HCT116 (cell line): ENCODE measurements around the gene RASL11A. TPM values are rescaled to one million over a fixed set of nuclear protein-coding genes. Genes with fewer than 3 reads are reported as not detected.

Experiments
- ATAC-seq: fragments of 200-7000 bp; cut with Tn5 transposase; 2 replicates; pipeline ENCODE4 v1.9.1; 2020; ENCODE audit warnings: mild to moderate bottlenecking, moderate library complexity
- BruUV-seq: library from RNA; stranded (reverse); fragments of 400-500 nt; replicated peaks from 2 replicates; lab custom pipeline; 2021; lab: Mats Ljungman, UMichigan
- CTCF ChIA-PET: fragments of 300-600 bp; sonication (Branson Sonifier 250); formaldehyde crosslinking; loops from one replicate; lab custom pipeline; 2021; ENCODE audit warnings: antibody characterized with exemption; lab: Charles Lee
- POLR2A ChIA-PET: fragments of 300-600, 350-600 bp; sonication (Branson Sonifier 250); formaldehyde crosslinking; loops from one replicate; lab custom pipeline; 2021; ENCODE audit warnings: antibody characterized with exemption; lab: Charles Lee
- RAD21 ChIA-PET, 2 experiments: fragments of 300-600 bp; sonication (Branson Sonifier 250); formaldehyde crosslinking; loops; one replicate each; lab custom pipeline; 2023; ENCODE audit warnings: low total read pairs in 2 of 2; ENCODE audit not compliant: uncharacterized antibody in 2 of 2, unreplicated experiment in 2 of 2, low non-redundant PET in 1 of 2; lab: Charles Lee
- DNase-seq: peaks from one replicate; pipeline ENCODE4 v3.0.0-alpha.2; 2010; ENCODE audit warnings: low read depth, low spot score
- H2AFZ ChIP-seq: fragments of 200-600 bp; shearing (Covaris generic), sonication (generic); 2 replicates; pipeline ENCODE4 v1.6.1; 2017; ENCODE audit warnings: low read depth, mixed run types, mixed read lengths, antibody characterized with exemption, low read length; ENCODE audit not compliant: poor library complexity, severe bottlenecking
- H3K27ac ChIP-seq: 2 replicates; pipeline ENCODE4 v1.5.1; 2012; ENCODE audit warnings: low read depth, low read length
- H3K27me3 ChIP-seq: fragments of 200-600 bp; sonication (generic); 2 replicates; pipeline ENCODE4 v1.6.1; 2016; ENCODE audit warnings: mixed run types, low read length, mixed read lengths; ENCODE audit not compliant: insufficient read depth
- H3K36me3 ChIP-seq, 2 experiments: fragments of 200-500 bp in 1 of 2; fragments of 200-600 bp in 1 of 2; sonication (Bioruptor generic) in 1 of 2; sonication (generic) in 1 of 2; 2 replicates each; pipeline versions ENCODE4 v1.5.1 to v1.6.1; 2014 to 2016; ENCODE audit warnings: low read length in 2 of 2, inconsistent platforms in 1 of 2, mixed read lengths in 1 of 2, mixed run types in 1 of 2; ENCODE audit not compliant: insufficient read depth in 2 of 2, control insufficient read depth in 1 of 2
- H3K4me1 ChIP-seq, 2 experiments: fragments of 200-600 bp in 1 of 2; sonication (generic) in 1 of 2; 2 replicates each; pipeline versions ENCODE4 v1.5.1 to v1.6.1; 2012 to 2017; ENCODE audit warnings: low read length in 2 of 2, inconsistent platforms in 1 of 2, mild to moderate bottlenecking in 1 of 2, mixed read lengths in 1 of 2, mixed run types in 1 of 2, moderate library complexity in 1 of 2; ENCODE audit not compliant: insufficient read depth in 2 of 2, control insufficient read depth in 1 of 2
- H3K4me2 ChIP-seq: fragments of 200-600 bp; sonication (generic); 2 replicates; pipeline ENCODE4 v1.6.1; 2017; ENCODE audit warnings: mixed run types, low read length, mixed read lengths
- H3K4me3 ChIP-seq, 2 experiments: fragments of 200-600 bp in 1 of 2; sonication (generic) in 1 of 2; replicated peaks in 1 of 2; 2 replicates each; pipeline ENCODE4 v1.5.1; 2011 to 2016; ENCODE audit warnings: low read length in 2 of 2, control low read depth in 1 of 2, low read depth in 1 of 2, mild to moderate bottlenecking in 1 of 2, mixed read lengths in 1 of 2, mixed run types in 1 of 2
- H3K79me2 ChIP-seq: fragments of 200-600 bp; sonication (generic); 2 replicates; pipeline ENCODE4 v1.6.1; 2017; ENCODE audit warnings: mild to moderate bottlenecking, mixed run types, low read length, moderate library complexity, mixed read lengths; ENCODE audit not compliant: insufficient read depth
- H3K9ac ChIP-seq: fragments of 200-600 bp; sonication (generic); 2 replicates; pipeline ENCODE4 v1.6.1; 2016; ENCODE audit warnings: low read length, mixed read lengths
- H3K9me2 ChIP-seq: fragments of 200-600 bp; sonication (generic), shearing (Covaris generic); 2 replicates; pipeline ENCODE4 v1.6.1; 2017; ENCODE audit warnings: mixed run types, mild to moderate bottlenecking, moderate library complexity; ENCODE audit not compliant: insufficient read depth
- H3K9me3 ChIP-seq, 2 experiments: fragments of 200-500 bp in 1 of 2; fragments of 200-600 bp in 1 of 2; sonication (Bioruptor generic) in 1 of 2; sonication (generic) in 1 of 2; 2 replicates each; pipeline ENCODE4 v1.6.1; 2014 to 2017; ENCODE audit warnings: low read length in 2 of 2, mixed read lengths in 2 of 2, inconsistent platforms in 1 of 2, low read depth in 1 of 2, mild to moderate bottlenecking in 1 of 2, mixed run types in 1 of 2, moderate library complexity in 1 of 2; ENCODE audit not compliant: control insufficient read depth in 1 of 2, insufficient read depth in 1 of 2
- H4K20me1 ChIP-seq: fragments of 200-600 bp; sonication (generic), shearing (Covaris generic); 2 replicates; pipeline ENCODE4 v1.6.1; 2017; ENCODE audit warnings: mixed run types, mild to moderate bottlenecking, moderate library complexity; ENCODE audit not compliant: insufficient read depth
- CBX3 ChIP-seq: IDR thresholded peaks from 2 replicates; pipeline ENCODE4 v1.6.1; 2012; ENCODE audit warnings: low read depth
- ELF1 ChIP-seq: IDR thresholded peaks from 2 replicates; pipeline ENCODE4 v1.6.1; 2012; ENCODE audit warnings: low read depth, borderline replicate concordance
- FOSL1 ChIP-seq: IDR thresholded peaks from 2 replicates; pipeline ENCODE4 v1.6.1; 2012; ENCODE audit warnings: low read depth
- RAD21 ChIP-seq: IDR thresholded peaks from 2 replicates; pipeline ENCODE4 v1.6.1; 2012; ENCODE audit warnings: low read depth, mild to moderate bottlenecking
- SP1 ChIP-seq: IDR thresholded peaks from 2 replicates; pipeline ENCODE4 v1.6.1; 2012; ENCODE audit warnings: low read depth
- SRF ChIP-seq: IDR thresholded peaks from 2 replicates; pipeline ENCODE4 v1.6.1; 2012; ENCODE audit warnings: low read depth
- intact Hi-C: fragments of 100-400 bp; cut with micrococcal nuclease; formaldehyde crosslinking; loops from 2 replicates; pipeline ENCODE4 v1.10.0; 2022
- total RNA-seq: library from RNA; stranded (reverse); gene quantifications from one replicate; pipeline ENCODE4 v1.2.1, GENCODE V29; 2021; ENCODE audit not compliant: unreplicated experiment
- TF ChIP-seq, protein P1 (sequence below), 3 experiments: fragments of 200-600 bp in 1 of 3; sonication (generic) in 1 of 3; IDR thresholded peaks in 2 of 3; conservative IDR thresholded peaks in 1 of 3; 2 replicates each; pipeline ENCODE4 v1.5.1; 2012 to 2017; ENCODE audit warnings: low read depth in 2 of 3, low read length in 2 of 3, antibody characterized with exemption in 1 of 3, borderline replicate concordance in 1 of 3, control low read depth in 1 of 3, mild to moderate bottlenecking in 1 of 3, mixed read lengths in 1 of 3, mixed run types in 1 of 3, moderate library complexity in 1 of 3; ENCODE audit not compliant: insufficient read depth in 1 of 3

Gene RASL11A
- total RNA-seq, 1 experiment from 2014 or later, result 5.0 TPM

DNA sequence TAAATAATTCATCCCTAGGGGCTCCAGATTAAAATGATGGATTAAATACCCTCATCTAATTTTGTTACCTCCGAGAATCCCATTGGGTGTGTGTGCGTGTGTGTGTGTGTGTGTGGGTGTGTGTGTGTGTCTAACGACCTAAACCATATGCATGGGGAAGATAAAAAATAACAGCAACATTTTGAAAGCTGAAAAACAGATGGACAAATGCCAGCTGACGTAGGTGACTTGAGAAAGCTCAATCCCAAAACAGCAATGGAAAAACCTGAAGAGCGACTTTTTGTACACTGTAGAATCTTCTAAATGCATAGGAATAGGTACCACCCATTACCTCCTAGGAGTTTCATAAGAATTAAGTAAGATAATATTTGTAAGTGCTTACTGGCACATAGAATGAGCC is 27.9 kb upstream of the RASL11A start:
- DNase-seq, result no peak
- H3K4me3 ChIP-seq, result no peak overlapping the region
- BruUV-seq, result no TSS peak
- ChIA-PET CTCF (no interaction called here), RAD21 (no interaction called here), POLR2A (interaction anchor here (1.8 kb wide), 1 partner anchor 8 kb away, joined by 4 read pairs; the partner anchor contains the start of gene RPL21)
- H3K27me3 ChIP-seq, result no peaks in the 10 kb centered on the region
- no peak overlapping the region for H2AFZ ChIP-seq
- H3K4me2 ChIP-seq, result no peak overlapping the region
- intact Hi-C loops, result no loop called here
- H3K9ac ChIP-seq, result no peak overlapping the region
- no peaks in the 10 kb centered on the region for H3K79me2 ChIP-seq
- no peaks in the 10 kb centered on the region for H3K9me2 ChIP-seq
- no peak for TF ChIP-seq SP1
- H3K4me1 ChIP-seq, result no peaks in the 10 kb centered on the region
- ATAC-seq, result no peak
- H3K36me3 ChIP-seq, result no peaks in the 10 kb centered on the region
- no peaks in the 10 kb centered on the region for H3K9me3 ChIP-seq
- no peaks in the 10 kb centered on the region for H4K20me1 ChIP-seq
- no peak overlapping the region for H3K27ac ChIP-seq

DNA sequence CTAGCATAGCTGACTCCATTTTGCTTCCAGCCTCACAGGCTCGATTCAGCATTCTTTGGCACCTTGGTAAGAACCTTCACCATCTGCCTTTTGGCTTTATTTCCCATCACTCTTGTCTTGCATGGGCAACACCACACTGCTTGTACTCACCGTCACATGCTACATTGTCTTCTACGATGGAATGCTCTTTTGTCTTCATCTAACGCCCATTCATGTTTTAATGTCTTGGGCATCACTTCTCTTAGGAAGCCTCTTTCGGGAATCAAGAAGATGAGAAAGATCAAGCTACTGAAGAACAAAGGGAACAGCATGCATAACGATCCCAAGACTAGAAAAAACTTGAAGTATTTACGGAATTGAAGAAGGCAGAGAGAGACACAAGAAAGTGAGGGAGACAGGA is 25.0 kb upstream of the RASL11A start:
- CTCF ChIA-PET, result no interaction called here

More for the DNA sequence above, 25.0 kb upstream of the RASL11A start:
- no peaks in the 10 kb centered on the region for H3K9me2 ChIP-seq
- H3K9me3 ChIP-seq, result no peaks in the 10 kb centered on the region
- no peak overlapping the region for H3K4me3 ChIP-seq
- H3K36me3 ChIP-seq, result no peaks in the 10 kb centered on the region; a peak in 1 of 4 replicates
- H3K9ac ChIP-seq, result no peak overlapping the region
- no peak overlapping the region for H3K27ac ChIP-seq
- no peak overlapping the region for H2AFZ ChIP-seq
- no peaks in the 10 kb centered on the region for H3K27me3 ChIP-seq
- H3K79me2 ChIP-seq, result peaks cover 25% of the 10 kb centered on the region
- BruUV-seq, result no TSS peak
- TF ChIP-seq FOSL1 (no peak), CBX3 (no peak), SRF (no peak), ELF1 (no peak), RAD21 (no peak)
- TF ChIP-seq, protein P1, sequence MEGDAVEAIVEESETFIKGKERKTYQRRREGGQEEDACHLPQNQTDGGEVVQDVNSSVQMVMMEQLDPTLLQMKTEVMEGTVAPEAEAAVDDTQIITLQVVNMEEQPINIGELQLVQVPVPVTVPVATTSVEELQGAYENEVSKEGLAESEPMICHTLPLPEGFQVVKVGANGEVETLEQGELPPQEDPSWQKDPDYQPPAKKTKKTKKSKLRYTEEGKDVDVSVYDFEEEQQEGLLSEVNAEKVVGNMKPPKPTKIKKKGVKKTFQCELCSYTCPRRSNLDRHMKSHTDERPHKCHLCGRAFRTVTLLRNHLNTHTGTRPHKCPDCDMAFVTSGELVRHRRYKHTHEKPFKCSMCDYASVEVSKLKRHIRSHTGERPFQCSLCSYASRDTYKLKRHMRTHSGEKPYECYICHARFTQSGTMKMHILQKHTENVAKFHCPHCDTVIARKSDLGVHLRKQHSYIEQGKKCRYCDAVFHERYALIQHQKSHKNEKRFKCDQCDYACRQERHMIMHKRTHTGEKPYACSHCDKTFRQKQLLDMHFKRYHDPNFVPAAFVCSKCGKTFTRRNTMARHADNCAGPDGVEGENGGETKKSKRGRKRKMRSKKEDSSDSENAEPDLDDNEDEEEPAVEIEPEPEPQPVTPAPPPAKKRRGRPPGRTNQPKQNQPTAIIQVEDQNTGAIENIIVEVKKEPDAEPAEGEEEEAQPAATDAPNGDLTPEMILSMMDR (IDR thresholded peaks at IDR 0.05 in 2 of 3, conservative IDR thresholded peaks at IDR 0.05 in 1 of 3; ENCODE audit: borderline replicate concordance in 1 of 3, insufficient read depth in 1 of 3, low read depth in 2 of 3, low read length in 2 of 3), result no peak
- peaks cover 5 to 8% of the 10 kb centered on the region in 2 experiments; a peak in 3 of 4 replicates for H3K4me1 ChIP-seq
- no peaks in the 10 kb centered on the region for H4K20me1 ChIP-seq
- intact Hi-C loops, result no loop called here
- H3K4me2 ChIP-seq, result no peak overlapping the region
- no peak for DNase-seq
- no peak for ATAC-seq
- POLR2A ChIA-PET, result no interaction called here
- RAD21 ChIA-PET, result no interaction called here
